DMS153 treated with DMSO at 0.1 percent for 48 hours (cell line): ENCODE data around the gene COL18A1.

Source experiments
- DNase-seq: peaks from one replicate; lab custom pipeline; 2025; ENCODE audit not compliant: unreplicated experiment; lab: John Stamatoyannopoulos, UW

COL18A1 gene

DNA sequence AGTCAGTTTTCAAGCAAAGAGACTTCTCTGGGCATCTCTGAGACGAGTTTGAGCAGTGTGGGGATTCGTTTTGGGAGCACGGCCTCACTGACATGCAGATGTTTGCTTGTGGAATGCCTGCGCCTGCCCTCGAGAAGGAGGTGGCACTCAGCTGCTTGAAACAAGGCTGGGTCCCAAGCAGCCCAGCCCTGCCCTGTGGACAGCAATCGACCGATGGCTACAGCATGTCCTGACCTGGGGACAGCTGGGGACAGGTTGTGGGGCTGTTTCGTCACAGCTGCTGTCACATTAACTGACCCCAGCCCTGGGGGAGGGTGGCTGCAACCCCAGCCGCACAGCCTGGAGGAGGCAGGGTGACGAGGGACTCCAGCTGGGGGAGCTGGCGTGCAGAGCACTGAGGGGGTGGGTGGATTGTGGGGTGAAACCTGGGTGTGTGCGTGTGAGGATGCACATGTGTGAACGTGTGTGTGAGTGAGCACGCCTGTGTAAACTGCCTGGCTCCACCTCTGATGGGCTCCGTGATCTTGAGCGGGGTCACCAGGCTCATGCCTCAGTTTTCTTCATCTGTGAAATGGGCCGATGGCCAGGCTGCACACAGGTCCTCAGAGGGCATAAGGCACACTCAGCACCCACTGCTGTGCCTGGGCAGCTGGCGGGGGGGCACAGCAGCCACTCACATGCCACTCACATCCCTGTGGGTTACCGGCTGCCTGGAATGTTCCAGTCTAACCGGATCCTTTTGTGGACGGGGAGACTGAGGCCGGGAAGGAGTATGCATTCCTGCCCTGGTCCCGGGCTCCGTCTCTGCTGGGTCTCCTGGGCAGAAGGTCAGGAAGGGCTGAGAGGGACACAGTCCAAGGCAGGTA lies 49.3 kb downstream of the COL18A1 start:
- no peak for DNase-seq

DNA sequence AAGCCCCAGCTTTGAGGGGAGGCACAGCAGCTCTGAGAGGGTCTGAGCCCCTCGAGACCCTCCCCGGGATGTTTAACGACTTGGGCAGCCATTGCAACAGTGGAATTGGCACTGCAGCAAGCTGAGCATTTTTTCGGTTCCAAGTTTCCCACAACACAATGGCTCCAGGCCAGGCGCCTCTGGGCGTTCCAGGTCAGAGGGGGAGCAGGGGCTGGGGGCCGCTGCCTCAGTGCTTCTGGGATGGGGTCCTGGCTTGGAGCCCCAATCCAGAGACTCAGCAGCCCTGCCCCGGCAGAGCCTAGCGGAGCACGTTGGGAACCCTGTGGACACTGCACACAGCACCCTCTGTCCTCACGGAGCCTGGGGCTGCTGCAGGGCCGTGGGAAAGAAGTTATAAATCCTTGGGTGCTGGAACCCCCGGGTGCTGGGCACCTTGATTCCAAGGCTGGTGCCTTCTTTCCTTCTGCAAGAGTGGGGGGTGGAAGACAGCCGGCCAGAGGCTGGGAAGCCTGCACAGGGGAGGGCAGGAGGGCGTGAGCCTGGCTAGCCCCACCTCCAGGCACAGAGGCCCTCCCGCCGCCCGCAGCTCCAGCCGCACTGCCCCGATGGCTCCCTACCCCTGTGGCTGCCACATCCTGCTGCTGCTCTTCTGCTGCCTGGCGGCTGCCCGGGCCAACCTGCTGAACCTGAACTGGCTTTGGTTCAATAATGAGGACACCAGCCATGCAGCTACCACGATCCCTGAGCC lies 50.1 kb downstream of the COL18A1 start:
- DNase-seq: no peak

GRCh38 chr21:45455674-45456583 lies 51.0 kb downstream of the COL18A1 start:
- no peak for DNase-seq

DNA sequence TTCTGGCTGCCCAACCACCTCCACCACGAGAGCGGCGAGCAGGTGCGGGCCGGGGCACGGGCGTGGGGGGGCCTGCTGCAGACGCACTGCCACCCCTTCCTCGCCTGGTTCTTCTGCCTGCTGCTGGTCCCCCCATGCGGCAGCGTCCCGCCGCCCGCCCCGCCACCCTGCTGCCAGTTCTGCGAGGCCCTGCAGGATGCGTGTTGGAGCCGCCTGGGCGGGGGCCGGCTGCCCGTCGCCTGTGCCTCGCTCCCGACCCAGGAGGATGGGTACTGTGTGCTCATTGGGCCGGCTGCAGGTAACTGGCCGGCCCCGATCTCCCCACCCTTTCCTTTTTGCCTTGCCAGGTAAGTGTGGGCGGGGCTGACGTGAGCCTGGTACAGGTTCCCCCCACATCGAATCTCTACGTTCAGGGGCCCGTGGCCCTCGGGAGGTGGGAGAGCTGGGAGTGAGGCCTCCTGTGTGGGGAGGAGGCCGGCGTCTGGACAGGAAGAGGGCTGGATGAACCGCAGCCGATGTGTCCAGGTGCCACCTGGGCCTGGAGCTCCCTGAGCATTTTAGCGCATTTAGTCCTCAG lies 51.7 kb downstream of the COL18A1 start:
- no peak for DNase-seq

GRCh38 chr21:45457161-45457831 lies 52.3 kb downstream of the COL18A1 start:
- DNase-seq: no peak

GRCh38 chr21:45457832-45458172 lies 52.8 kb downstream of the COL18A1 start:
- DNase-seq: no peak

DNA sequence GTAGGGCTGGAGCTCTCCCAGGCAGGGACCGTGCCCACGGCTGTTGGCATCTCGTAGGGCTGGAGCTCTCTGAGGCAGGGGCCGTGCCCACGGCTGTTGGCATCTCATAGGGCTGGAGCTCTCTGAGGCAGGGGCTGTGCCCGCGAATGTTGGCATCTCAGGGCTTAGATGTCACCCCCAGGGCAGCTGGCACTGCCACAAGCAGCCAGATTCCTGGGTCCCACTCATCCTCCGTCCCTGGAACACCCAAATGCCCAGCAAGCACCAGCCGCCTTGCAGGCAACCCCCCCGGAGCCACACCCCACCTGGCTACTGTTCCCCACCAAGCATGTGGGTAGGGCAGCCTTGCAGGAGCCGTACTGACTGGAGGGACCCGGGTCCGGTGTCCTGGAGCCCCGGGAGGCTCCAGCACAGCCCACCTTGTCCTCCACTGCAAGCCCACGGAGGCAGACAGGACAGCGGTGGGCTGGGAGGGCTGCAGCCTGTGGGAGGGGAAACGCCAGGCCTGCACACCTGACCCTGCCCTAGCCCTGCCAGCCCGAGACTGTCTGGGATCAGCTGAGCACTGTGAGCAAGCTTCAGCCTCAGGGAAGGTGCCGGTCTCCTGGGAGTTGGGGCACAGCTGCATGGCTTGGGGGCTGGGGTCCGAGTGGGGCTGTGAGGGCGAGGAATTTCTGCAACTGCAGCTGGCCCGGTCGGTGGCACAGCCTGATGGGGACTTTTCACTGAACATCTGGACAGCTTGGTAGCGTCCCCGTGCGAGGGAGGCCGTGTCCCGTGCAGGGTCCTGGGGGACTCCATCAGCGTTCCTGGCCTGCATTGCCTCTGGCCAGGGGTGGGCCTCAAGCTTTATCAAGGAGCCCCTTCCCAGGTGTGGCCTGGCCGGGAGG lies 53.6 kb downstream of the COL18A1 start:
- DNase-seq: no peak

DNA sequence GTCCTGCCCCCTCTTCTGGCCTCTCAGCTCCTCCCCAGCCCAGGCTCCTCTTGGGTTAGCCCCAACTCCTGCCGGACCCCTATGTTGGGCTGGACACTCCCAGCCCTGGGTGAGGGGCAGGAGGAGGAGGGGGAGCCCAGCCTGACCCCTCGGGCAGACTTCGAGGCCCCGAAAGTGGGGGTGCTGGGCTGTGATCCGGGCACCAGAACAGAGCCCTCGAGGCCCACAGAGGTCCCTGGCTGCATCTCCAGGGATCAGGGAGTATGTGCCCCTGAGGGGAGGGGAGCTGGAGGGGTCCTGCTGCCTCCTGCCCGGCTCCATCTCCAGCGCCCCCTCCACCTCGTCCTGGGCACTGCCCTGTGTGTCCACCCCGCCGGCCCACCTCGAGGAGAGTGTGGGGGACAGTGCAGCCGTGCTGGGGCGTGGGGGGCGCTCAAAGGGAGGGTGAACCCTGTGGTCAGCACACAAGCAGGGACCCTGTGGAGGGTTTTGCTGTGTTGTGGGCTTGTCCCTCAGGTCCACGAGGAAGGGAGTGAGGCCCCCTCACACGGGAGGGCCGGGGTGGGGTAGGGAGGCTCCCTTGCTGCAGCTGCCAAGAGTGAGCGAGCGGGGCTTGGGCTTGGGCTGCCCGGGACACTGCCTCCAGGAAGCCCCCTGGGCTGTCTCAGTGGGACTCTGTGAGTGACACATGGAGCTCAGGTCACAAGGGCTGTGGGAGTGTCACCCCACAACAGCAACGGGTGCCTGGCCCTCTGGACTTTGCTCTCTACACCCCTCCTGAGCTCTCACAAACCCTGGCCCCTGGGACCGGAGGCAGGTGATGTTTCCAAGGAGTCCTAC lies 54.4 kb downstream of the COL18A1 start:
- no peak for DNase-seq

- no peak for DNase-seq
Measured at GRCh38 chr21:45460011-45460565, 55.1 kb downstream of the COL18A1 start.

DNA sequence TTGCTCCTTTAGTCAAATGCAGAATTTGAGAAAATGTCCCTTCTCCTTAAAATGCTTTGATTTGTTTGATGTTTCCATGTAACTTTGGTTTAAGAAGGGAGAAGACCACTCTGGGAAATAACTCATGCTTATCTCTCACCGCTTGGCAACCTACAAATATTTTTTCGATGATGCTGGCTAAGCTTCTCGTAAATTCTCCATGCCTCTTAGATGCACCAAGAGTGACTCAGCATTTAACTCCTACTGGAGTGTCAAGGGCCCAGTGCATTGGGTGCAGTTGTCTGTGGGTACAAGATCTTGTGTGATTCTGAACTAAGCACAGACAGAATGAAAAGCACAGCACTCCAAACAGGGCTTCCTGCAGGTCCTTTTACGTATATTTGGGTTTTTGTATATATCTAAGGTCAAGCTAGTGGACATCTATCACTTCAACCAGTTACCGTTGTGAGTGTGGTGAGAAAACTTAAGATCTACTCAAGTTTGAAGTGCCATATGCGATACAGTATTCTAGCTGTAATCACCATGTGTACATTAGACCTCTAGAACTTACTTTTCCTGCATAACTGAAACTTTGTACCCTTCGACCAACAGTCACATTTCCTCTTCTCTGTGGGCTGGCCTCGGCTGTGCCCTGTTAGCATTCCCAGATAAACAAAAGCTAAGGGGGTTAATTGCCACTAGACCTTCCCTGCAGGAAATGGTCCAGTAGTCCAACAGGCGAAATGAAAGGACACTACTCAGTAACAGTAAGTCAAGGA lies 55.8 kb downstream of the COL18A1 start:
- DNase-seq: no peak

GRCh38 chr21:45461369-45461750 lies 56.4 kb downstream of the COL18A1 start:
- no peak for DNase-seq

DNA sequence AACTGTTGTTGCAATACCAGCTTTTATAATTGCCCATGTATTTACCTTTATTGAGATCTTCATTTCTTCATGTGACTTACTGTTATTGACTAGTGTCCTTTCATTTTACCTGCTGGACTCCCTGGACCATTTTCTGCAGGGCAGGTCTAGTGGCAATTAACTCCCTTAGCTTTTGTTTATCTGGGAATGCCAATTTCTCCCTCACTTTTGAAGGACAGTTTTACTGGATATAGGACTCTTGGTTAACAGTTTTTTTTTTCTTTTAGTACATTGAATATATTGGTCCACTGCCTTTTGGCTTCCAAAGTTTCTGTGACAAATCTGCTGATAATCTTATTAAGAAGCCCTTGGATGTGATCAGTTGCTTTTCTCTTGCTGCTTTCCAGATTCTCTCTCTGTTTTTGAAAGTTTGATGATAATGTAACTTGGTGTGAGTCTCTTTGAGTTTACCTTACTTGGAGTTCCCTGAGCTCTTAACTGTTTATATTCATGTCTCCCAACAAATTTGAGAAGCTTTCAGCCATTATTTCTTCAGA lies 56.9 kb downstream of the COL18A1 start:
- DNase-seq: no peak

DNA sequence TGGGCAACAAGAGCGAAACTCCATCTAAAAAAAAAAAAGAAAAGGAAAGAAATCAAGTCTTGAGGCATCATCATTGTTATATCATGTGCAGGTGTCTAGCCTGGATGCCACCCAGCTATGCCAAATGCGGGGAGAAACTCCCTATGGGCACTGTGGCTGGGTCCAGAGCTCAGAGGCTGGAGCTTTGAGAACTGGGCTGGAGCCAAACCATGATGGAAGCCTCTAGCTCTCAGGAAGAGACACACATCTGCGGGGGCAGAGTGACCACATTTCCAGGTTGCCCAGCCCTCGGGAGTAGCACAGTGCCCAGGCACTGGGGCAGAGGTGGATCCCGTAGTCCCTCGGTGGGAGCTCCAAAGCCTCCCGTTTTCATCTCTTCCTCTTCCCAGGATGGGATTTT lies 58.9 kb downstream of the COL18A1 start:
- no peak for DNase-seq

GRCh38 chr21:45464309-45464708 lies 59.3 kb downstream of the COL18A1 start:
- no peak for DNase-seq

- no peak for DNase-seq
Measured at GRCh38 chr21:45465105-45465504, 60.1 kb downstream of the COL18A1 start.

GRCh38 chr21:45465611-45466329 lies 60.8 kb downstream of the COL18A1 start:
- no peak for DNase-seq
